Smooth muscle cell (in vitro differentiated cells): ENCODE data around the gene UQCRQ. TPM values are rescaled to one million over a fixed set of nuclear protein-coding genes. Genes with fewer than 3 reads are reported as not detected.
A peak's percentile ranks its signal among the peaks of the same experiment; 100 is the strongest.

Experiments used
- DNase-seq: peaks from one replicate; lab custom pipeline; 2025; ENCODE audit not compliant: unreplicated experiment; lab: John Stamatoyannopoulos, UW
- H2AFZ ChIP-seq: fragments of 200-600 bp; sonication (generic); 2 replicates; pipeline ENCODE4 v1.6.0; 2016; ENCODE audit warnings: antibody characterized with exemption, low read depth, mild to moderate bottlenecking
- H3F3A ChIP-seq: fragments of 200-600 bp; sonication (generic); 2 replicates; pipeline ENCODE4 v1.6.0; 2017; ENCODE audit warnings: antibody characterized with exemption, low read depth
- H3K27ac ChIP-seq: fragments of 200-600 bp; sonication (generic); 2 replicates; pipeline ENCODE4 v1.5.1; 2016; ENCODE audit warnings: low read depth, mild to moderate bottlenecking
- H3K27me3 ChIP-seq: fragments of 200-600 bp; sonication (generic); 2 replicates; pipeline ENCODE4 v1.6.1; 2016; ENCODE audit warnings: low read depth, mild to moderate bottlenecking
- H3K36me3 ChIP-seq: fragments of 200-600 bp; sonication (generic); 2 replicates; pipeline ENCODE4 v1.5.1; 2016; ENCODE audit warnings: low read depth
- H3K4me1 ChIP-seq: fragments of 200-600 bp; sonication (generic); 2 replicates; pipeline ENCODE4 v1.5.1; 2016; ENCODE audit warnings: low read depth
- H3K4me2 ChIP-seq: fragments of 200-600 bp; sonication (generic); 2 replicates; pipeline ENCODE4 v1.6.0; 2016; ENCODE audit warnings: mild to moderate bottlenecking
- H3K4me3 ChIP-seq: fragments of 200-600 bp; sonication (generic); 2 replicates; pipeline ENCODE4 v1.5.1; 2016; ENCODE audit warnings: mild to moderate bottlenecking
- H3K79me2 ChIP-seq: fragments of 200-600 bp; sonication (generic); 2 replicates; pipeline ENCODE4 v1.6.0; 2016; ENCODE audit warnings: low read depth, mild to moderate bottlenecking
- H3K9ac ChIP-seq: fragments of 200-600 bp; sonication (generic); 2 replicates; pipeline ENCODE4 v1.6.0; 2016; ENCODE audit warnings: low read depth
- H3K9me3 ChIP-seq: fragments of 200-600 bp; sonication (generic); replicated peaks from 2 replicates; pipeline ENCODE4 v1.5.1; 2016; ENCODE audit warnings: low read depth
- H4K20me1 ChIP-seq: fragments of 200-600 bp; sonication (generic); 2 replicates; pipeline ENCODE4 v1.6.0; 2016; ENCODE audit warnings: low read depth
- CTCF ChIP-seq: fragments of 200-600 bp; sonication (generic); IDR thresholded peaks from 2 replicates; pipeline ENCODE4 v1.5.1; 2017; ENCODE audit warnings: borderline replicate concordance, mild to moderate bottlenecking, antibody characterized with exemption; ENCODE audit not compliant: insufficient read depth, poor library complexity, severe bottlenecking
- WGBS: methylation state at CpG from one replicate; pipeline ENCODE4 v1.1.7; 2016; ENCODE audit warnings: low lambda C conversion rate; 5-methylcytosine and 5-hydroxymethylcytosine counted together
- polyA plus RNA-seq: library from polyadenylated mRNA; unstranded; fragments of >200 nt; fragmentation: Nextera tagmentation; extraction: Ambion mirVana; gene quantifications from 2 replicates; pipeline ENCODE4 v1.2.1, GENCODE V29; 2016
- total RNA-seq: library from RNA; depleted of rRNA; stranded (reverse); fragments of >200 nt; gene quantifications from 2 replicates; pipeline ENCODE4 v1.2.3, GENCODE V29; 2014

UQCRQ gene
- 137 and 162 TPM in 2 replicates for total RNA-seq
- 1,065 and 1,128 TPM in 2 replicates for polyA plus RNA-seq

- DNase-seq, result peak; percentile 76
- 1% methylated on average over 52 of the region's 55 CpGs for WGBS
- no peaks in the 10 kb centered on the region for H3K9me3 ChIP-seq
Observed at GRCh38 chr5:132866342-132867045, at the start of gene UQCRQ, which contains the start of gene GDF9. Gene UQCRQ (plus strand): TSS chr5:132866642. CDS start chr5:132866882, 240 bp downstream. Gene GDF9 (minus strand): TSS chr5:132866469. CDS start chr5:132864533, 1,936 bp downstream.

GRCh38 chr5:132817011-132817410 lies 49.4 kb upstream of the UQCRQ start:
- no peak for TF ChIP-seq CTCF
- Histone ChIP-seq H3K27ac (no peak overlapping the region), H3K9ac (no peak overlapping the region), H3K4me1 (peaks cover 3% of the 10 kb centered on the region), H4K20me1 (no peaks in the 10 kb centered on the region), H3K4me2 (no peak overlapping the region), H3F3A (no peaks in the 10 kb centered on the region), H3K4me3 (no peak overlapping the region), H2AFZ (no peak overlapping the region), H3K27me3 (peaks cover 33% of the 10 kb centered on the region), H3K9me3 (no peaks in the 10 kb centered on the region), H3K36me3 (no peaks in the 10 kb centered on the region), H3K79me2 (no peaks in the 10 kb centered on the region)
- WGBS, result 66% methylated on average over 1 of the region's 1 CpG
- no peak for DNase-seq

More at GRCh38 chr5:132866342-132867045, at the start of gene UQCRQ, which contains the start of gene GDF9:
- Histone ChIP-seq H2AFZ (peak within 1 kb of the TSS; percentile 49), H3K4me2 (peak within 1 kb of the TSS; percentile 87), H3K27me3 (no peaks in the 10 kb centered on the region), H3K9ac (peak within 1 kb of the TSS; percentile 94), H3K4me3 (peak within 1 kb of the TSS; percentile 70), H3K27ac (peak within 1 kb of the TSS; percentile 89), H3K79me2 (peaks cover 9% of the 10 kb centered on the region), H3K4me1 (peaks cover 12% of the 10 kb centered on the region), H3K36me3 (no peaks in the 10 kb centered on the region), H4K20me1 (peaks cover 5% of the 10 kb centered on the region), H3F3A (peaks cover 22% of the 10 kb centered on the region)
- no peak for TF ChIP-seq CTCF

- Histone ChIP-seq H3F3A (no peaks in the 10 kb centered on the region), H4K20me1 (no peaks in the 10 kb centered on the region), H3K79me2 (no peaks in the 10 kb centered on the region), H3K4me2 (no peak overlapping the region), H3K4me1 (no peaks in the 10 kb centered on the region), H3K36me3 (no peaks in the 10 kb centered on the region), H2AFZ (no peak overlapping the region), H3K27ac (no peak overlapping the region), H3K9ac (no peak overlapping the region), H3K27me3 (peaks cover 10% of the 10 kb centered on the region), H3K4me3 (no peak overlapping the region), H3K9me3 (no peaks in the 10 kb centered on the region)
- TF ChIP-seq CTCF, result no peak
- DNase-seq, result no peak
- 92% methylated on average over 26 of the region's 26 CpGs for WGBS
Observed at GRCh38 chr5:132819468-132819867, 47.0 kb upstream of the UQCRQ start.
